GM23248 (cell line): ENCODE measurements around the gene P3H1.

Experiments used
- EZH2 ChIP-seq: fragments of 200-600 bp; sonication (generic); IDR thresholded peaks from 2 replicates; pipeline ENCODE4 v1.6.1; 2018; ENCODE audit warnings: antibody characterized with exemption, mild to moderate bottlenecking; ENCODE audit not compliant: insufficient read depth, poor library complexity, severe bottlenecking
- EZH2phosphoT487 ChIP-seq: fragments of 200-600 bp; sonication (generic); IDR thresholded peaks from 2 replicates; pipeline ENCODE4 v1.6.1; 2018; ENCODE audit warnings: antibody characterized with exemption, moderate library complexity, mild to moderate bottlenecking, low read depth; ENCODE audit not compliant: insufficient read depth

DNA sequence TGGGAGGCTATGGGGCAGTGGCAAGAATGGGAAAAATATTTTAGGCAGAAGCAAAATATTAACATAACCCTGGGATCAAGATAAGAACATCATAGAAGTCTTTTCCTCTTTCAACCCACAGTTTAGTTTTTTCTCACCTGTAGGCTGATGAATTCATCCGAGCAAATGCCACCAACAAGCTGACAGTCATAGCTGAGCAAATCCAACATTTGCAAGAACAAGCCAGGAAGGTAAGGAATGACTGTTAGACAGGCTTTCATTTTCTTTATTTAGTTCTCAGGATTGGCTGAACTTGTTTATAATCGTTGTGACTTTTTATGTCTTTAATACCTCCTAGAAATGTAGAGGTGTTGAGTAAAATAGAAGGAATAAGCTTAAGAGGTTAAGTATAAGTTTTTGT lies 6.6 kb upstream of the P3H1 start:
- TF ChIP-seq EZH2 = no peak
- no peak for TF ChIP-seq EZH2phosphoT487
